Suprapubic skin (tissue), 3 donors: ENCODE data around the gene MEF2C.

Source experiments
- EP300 ChIP-seq: sonication (generic); formaldehyde crosslinking; IDR thresholded peaks from one replicate; pipeline ENCODE4 v1.6.1; 2017; ENCODE audit warnings: antibody characterized with exemption
- POLR2A ChIP-seq, 2 donors: fragments of 450-650 bp; IDR thresholded peaks; one replicate each; pipeline ENCODE4 v1.6.1; 2017; ENCODE audit warnings: antibody characterized with exemption in 2 of 2, mild to moderate bottlenecking in 2 of 2, moderate library complexity in 2 of 2
- TF ChIP-seq, protein P1 (sequence below), 2 donors: fragments of 200-600 bp in 1 of 2; fragments of 450-650 bp in 1 of 2; sonication (generic) in 1 of 2; IDR thresholded peaks; one replicate each; pipeline ENCODE4 v1.5.1; 2016 to 2019; ENCODE audit warnings: antibody characterized with exemption in 2 of 2, mild to moderate bottlenecking in 1 of 2, moderate library complexity in 1 of 2

DNA sequence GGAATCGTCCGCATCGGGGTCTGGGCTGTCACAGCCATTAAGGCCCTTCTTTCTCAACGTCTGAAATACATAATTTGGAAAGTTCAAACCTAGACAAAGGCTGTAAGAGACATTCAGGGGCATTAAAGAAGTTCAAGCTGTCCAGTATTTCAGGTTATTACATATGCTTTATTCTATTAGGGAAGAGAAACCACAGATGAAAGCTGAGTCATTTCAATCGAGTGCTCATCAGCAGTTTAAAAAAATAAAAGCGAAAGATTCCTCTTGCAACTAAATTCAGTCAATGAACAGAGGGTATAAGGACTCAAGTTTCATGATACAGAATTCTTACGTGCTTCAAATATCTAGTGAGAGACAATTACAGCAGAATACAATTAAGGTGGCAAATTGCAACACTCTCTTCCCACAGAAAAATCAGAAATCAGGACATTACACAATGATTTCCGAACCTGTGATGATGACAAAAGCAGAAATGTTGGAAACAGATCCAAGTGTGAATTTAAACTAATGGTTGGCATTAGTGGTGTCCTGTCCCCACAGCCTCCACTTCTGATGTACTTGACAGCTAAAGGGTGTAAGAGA lies 121.6 kb downstream of the MEF2C start:
- TF ChIP-seq EP300 (no peak), POLR2A (IDR thresholded peaks at IDR 0.05) (no peak)
- TF ChIP-seq, protein P1, sequence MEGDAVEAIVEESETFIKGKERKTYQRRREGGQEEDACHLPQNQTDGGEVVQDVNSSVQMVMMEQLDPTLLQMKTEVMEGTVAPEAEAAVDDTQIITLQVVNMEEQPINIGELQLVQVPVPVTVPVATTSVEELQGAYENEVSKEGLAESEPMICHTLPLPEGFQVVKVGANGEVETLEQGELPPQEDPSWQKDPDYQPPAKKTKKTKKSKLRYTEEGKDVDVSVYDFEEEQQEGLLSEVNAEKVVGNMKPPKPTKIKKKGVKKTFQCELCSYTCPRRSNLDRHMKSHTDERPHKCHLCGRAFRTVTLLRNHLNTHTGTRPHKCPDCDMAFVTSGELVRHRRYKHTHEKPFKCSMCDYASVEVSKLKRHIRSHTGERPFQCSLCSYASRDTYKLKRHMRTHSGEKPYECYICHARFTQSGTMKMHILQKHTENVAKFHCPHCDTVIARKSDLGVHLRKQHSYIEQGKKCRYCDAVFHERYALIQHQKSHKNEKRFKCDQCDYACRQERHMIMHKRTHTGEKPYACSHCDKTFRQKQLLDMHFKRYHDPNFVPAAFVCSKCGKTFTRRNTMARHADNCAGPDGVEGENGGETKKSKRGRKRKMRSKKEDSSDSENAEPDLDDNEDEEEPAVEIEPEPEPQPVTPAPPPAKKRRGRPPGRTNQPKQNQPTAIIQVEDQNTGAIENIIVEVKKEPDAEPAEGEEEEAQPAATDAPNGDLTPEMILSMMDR (IDR thresholded peaks at IDR 0.05) = no peak
